Measurements from ENCODE around the gene TENM4.
A peak's percentile ranks its signal among the peaks of the same experiment; 100 is the strongest.

Gene TENM4

DNA sequence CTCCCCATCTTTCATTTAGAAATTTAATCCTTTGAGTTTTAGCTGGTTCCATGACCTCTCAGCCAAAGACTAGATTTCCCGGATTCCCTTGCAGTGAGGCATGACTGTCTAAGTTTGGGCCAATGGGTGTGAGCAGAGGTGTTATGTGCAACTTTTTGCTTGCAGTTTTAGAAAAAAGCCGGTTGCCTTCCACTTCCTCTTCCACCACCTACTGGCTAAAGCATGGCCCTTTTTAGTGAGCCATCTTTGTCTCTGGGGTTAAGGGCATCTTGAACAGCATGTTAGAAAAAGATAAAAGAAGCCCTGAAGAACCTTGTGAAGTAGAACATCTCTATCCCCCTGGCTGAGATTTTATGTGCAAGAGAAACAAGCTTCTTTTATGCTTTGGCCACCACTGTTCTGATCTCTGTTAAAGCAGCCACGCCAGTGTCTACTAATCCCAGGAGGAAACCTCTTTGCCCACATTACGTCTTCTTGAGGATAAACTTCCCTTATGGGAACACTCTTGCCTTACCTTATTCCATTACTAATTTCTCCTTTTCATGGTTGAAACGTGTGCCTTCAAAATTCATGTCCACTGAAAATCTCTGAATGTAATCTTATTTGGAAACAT, 279.9 kb downstream of the TENM4 start:
- DNase-seq, result no peak

DNA sequence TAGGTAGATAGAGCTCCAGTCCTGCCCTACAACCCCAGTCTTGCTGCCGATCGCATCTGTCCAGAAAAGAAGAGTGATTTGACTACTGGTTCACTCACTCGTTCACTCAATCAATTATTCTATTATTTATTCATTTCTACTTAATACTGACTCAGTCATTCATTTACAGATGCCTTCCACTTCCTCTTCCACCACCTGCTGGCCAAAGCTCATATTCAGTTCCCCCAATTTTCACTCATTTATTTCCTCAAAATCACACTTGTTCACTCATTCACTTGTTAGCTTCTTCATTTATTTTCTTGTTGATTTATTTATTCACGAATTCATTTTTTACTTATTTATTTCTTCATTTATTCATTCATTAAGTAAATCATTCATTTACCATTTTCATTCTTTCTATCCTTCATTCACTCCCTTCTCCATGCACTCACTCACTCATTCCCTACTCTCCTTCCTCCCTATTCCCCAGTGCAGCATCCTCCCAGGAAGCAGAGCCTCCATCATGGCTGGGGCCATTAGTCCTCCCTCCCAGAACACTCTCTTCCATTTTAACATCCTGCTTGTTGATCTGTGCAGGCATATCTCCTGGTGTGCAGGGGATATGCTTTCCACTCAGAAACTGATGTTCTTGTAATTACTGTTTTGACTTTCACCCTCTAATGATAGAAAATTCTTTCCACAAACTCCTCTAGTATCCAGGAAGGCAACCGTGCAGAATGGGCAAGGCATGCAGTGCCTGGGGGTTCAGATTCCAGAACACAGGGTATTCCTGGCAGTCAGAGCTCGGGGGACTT, 281.0 kb downstream of the TENM4 start:
- no peak for DNase-seq

- no peak for DNase-seq
These were observed 283.1 kb downstream of the TENM4 start for GRCh38 chr11:79157738-79158137.

- no peak for DNase-seq
These were observed 284.8 kb downstream of the TENM4 start for GRCh38 chr11:79156031-79156430.

- no peak for DNase-seq
These were observed 285.6 kb downstream of the TENM4 start for GRCh38 chr11:79155237-79155636.

DNA sequence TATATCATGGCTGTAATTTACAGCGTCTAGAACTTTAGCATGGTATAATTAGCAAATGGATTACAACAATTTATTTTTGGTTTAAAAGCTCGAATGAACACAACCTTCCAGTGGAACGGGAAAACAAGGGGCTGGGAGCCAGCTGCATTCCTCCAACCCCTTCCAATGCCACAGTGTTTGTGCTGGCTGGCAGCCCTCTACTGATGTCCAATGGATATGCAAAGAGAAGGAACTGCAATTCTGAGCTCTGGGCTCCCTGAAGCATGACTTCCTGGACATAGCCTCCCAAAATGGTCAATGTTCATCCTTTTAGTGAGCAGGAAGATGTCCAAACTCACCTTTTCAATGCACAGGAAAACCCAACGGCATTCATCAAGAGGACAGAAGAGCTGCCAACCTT, 288.3 kb downstream of the TENM4 start:
- no peak for DNase-seq

GRCh38 chr11:79151396-79151795, 289.4 kb downstream of the TENM4 start:
- no peak for DNase-seq

- DNase-seq, result peak; percentile 12
These were observed 289.9 kb downstream of the TENM4 start for GRCh38 chr11:79150966-79151365.

DNA sequence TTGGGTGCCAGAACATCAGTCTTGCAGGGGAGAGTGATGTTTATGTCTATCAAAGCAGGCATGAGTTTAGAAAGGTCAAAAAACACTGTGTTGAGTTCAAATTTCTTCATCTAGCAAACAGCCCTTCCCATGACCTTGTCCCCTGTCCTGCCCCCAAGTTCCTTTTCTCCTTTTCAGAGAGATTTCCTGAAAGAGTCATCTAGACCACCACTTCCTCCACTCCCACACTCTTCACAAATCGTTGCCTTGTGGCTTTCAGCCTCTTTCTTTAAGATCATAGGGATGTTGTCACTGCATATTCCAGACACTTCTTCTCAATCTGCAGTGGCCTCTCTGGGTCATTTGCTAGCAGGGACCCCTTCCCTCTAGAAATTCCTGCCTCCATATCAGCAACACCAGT, 290.5 kb downstream of the TENM4 start:
- DNase-seq, result peak; percentile 68

GRCh38 chr11:79147731-79148130, 293.1 kb downstream of the TENM4 start:
- DNase-seq, result no peak

- no peak for DNase-seq
These were observed 293.8 kb downstream of the TENM4 start for GRCh38 chr11:79147011-79147410.

GRCh38 chr11:79139900-79140299, 300.9 kb downstream of the TENM4 start:
- no peak for DNase-seq

DNA sequence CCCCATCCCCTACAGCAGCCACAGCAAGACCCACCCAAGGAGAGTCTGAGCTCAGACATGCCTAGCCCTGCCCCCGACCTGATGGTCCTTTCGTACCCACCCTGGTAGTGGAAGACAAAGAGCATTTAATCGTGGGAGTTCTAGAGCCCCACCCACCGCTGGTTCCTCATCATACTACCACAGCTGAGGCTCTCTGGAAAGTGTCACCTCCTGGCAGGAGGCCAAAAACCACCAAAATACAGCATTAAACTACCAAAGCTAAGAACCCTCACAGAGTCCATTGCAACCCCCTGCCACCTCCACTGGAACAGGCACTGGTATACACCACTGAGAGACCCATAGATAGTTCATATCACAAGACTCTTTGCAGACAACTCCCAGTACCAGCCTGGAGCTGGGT, 311.1 kb downstream of the TENM4 start:
- DNase-seq, result no peak

DNA sequence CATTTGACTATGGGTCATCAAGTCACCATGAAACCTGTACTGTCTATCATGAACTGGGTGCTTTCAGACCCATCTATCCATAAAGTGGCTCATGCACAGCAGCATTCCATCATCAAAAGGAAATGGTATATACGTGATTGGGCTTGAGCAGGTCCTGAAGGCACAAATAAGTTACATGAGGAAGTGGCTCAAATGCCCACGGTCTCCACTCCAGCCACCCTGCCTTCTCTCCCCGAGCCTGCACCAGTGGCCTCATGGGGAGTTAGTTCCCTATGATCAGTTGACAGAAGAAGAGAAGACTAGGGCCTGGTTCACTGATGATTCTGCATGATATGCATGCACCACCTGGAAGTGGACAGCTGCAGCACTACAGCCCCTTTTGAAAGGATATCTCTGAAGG, 312.5 kb downstream of the TENM4 start:
- no peak for DNase-seq

GRCh38 chr11:79122759-79123158, 318.1 kb downstream of the TENM4 start:
- no peak for DNase-seq

DNA sequence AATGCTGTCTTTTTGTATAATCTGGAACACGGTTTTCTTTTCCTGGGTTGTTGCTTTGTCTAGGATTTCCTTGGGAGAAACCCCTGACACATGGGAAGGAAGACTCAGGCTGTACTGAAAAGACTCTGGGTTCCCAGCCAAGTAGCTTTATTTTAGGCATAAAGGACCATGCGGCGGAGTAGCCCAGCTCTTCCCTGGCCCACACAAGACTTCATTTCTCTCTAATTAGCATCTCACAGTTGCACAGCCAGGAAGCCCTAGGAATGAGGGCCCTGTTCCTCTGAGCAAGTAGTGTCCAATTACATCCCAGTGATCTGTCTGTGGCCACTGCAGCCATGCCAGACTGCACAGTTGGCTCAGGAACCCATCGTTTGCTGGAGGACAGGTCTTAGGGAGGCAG, 319.5 kb downstream of the TENM4 start:
- DNase-seq, result no peak

DNA sequence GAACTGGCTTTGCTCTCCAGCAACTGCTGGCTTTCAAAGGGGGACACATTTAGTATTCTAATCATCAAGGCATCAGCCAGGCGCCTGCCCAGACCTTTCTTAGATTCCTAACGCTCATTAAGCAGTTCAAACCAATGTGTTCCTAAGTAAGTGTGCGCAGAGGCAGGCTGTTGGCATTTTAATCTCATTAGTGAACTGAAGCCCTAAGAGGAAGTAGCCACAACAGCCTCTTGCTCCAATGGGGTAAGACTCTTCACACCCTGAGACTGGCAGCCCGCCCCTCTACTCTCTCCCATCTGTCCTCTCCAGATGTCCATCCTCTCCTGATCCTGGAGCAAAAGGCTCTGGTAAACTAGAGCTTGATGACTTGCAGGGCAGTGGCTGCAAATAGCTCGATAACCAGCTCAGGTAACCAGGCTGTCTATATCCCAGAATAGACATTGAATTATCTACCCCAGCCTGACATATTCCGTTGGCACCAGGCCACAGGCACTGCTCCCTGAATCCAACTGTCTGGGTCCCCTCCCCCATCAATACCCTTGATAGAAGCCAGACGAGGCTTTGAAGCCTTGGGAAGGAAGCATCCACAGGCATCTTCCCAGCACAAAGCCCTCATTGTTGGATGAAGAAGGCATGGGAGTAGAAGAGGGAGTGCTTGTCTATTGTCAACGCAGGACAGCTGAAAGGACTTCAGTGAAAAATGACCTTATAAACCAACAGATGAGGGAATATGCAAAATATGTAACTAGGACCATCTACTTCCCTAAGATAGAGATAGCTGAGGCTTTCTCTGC, 321.1 kb downstream of the TENM4 start:
- DNase-seq, result no peak

GRCh38 chr11:79117488-79117887, 323.3 kb downstream of the TENM4 start:
- DNase-seq, result no peak

DNA sequence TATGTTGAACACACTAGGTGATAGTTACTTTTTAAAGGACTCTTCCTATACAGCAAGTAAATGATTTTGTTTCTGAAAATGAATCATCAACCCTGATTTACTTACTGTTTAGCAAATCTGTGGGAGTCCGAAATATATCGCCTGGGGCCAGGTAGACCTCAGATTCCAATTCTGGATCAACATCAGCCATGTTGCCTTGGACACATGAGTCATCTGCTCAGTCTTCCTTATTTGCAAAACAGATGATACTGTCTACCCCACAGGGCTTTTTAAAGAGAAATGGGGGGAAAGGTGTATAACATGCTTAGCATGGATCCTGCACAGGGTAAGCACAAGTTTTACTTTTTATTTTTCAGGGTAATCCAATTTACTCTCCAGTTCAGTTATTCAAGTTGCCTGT, 324.2 kb downstream of the TENM4 start:
- no peak for DNase-seq

DNA sequence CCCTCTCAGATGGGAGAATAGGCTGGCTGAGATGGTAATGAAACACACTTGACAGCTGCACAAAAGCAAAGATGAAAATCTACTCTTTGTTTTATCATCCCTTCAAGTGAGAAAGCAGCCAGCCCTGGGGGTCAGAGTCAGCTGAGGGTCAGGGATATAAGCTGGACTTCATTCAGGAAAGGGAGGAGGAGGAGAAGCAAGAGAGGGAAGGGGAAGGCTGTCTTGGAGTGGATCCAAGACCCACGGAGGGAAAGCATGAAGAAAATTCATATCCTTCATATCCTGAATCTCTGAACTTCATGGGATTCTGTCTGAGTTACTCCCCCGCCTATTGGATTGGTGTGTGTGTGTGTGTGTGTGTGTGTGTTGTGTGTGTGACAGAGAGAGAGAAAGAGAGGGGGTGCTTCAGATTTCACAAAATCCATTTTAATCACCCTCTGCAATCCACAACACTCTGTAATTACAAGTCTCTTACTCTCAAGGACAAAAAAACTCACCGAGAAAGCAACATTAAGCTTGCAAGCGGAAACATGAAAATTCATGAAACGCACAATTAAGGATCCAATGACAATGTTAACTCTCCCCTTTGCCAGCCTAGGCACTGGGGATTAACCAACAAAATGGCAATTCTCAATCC, 327.7 kb downstream of the TENM4 start:
- DNase-seq, result no peak

DNA sequence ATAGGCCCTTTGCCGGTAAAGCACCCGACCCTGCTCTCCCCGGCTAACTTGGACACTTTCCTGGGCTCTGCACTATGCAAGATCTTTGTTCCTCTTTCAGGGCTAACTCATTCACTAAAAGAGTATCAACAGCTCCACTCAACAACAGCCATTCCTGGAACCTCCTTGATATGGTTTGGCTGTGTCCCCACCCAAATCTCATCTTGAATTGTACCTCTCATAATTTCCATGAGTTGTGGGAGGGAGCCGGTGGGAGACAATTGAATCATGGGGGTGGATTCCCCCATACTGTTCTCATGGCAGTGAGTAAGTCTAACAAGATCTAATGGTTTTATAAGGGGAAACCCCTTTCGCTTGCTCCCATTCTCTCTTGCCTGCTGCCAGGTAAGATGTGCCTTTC, 330.0 kb downstream of the TENM4 start:
- no peak for DNase-seq

- no peak for DNase-seq
These were observed 330.5 kb downstream of the TENM4 start for GRCh38 chr11:79110321-79110720.

DNA sequence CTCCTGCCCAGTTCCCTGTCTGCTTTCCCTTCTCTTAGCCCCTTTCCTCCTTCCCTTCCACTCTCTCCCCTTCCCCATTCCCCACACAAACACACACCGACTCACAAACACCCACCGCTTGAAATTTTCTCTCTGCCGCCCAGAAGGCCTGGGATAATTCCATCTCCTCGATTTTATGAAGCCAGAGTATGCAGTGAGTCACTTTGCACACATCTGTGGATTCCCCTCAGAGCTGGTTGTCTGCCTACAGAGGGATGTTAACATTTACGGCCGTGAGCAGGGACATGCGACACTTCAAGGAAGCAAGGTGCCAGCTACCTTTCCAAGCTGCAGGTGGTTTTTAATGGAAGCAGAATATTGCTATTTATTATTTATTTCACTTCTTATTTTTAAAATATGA, 332.0 kb downstream of the TENM4 start:
- no peak for DNase-seq

DNA sequence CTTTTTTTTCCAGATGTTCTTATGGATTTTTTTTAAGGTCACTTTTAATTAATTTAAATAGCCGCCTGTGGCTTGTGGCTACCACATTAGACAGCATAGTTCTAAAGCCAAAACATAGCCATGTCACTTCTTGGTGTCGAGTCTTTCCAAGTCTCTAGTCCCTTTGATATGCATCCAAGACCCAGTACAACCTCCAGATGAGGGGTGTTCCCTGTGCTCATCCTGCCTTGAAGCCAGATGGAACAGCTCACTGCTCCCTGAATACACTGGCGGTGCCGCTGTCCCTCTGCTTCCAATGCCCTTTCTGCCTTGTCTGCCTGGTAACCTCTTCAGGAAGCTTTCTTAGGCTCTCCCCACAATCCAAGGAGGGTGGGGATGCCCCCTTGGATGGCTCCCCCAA, 338.0 kb downstream of the TENM4 start:
- no peak for DNase-seq

Measured in suppressor macrophage treated with lipopolysaccharide for 4 hours (primary cell).